GM23338 (cell line): ENCODE measurements around the gene UBL3. TPM values are rescaled to one million over a fixed set of nuclear protein-coding genes. Genes with fewer than 3 reads are reported as not detected.

Source experiments
- ATAC-seq: fragments of 200-7000 bp; cut with Tn5 transposase; 3 replicates; pipeline ENCODE4 v1.9.1; 2020
- DNase-seq: peaks from one replicate; pipeline ENCODE4 v3.0.0-alpha.2; 2015; ENCODE audit warnings: low spot score
- H2AFZ ChIP-seq: fragments of 200-600 bp; sonication (generic); 2 replicates; pipeline ENCODE4 v1.8.0; 2016; ENCODE audit warnings: antibody characterized with exemption, mild to moderate bottlenecking, moderate library complexity
- H3F3A ChIP-seq: fragments of 200-600 bp; sonication (generic); replicated peaks from 2 replicates; pipeline ENCODE4 v1.8.0; 2017; ENCODE audit warnings: antibody characterized with exemption, mixed run types, low read depth
- H3K27ac ChIP-seq: fragments of 200-600 bp; sonication (generic); 2 replicates; pipeline ENCODE4 v1.6.1; 2016; ENCODE audit warnings: low read depth
- H3K27me3 ChIP-seq: fragments of 200-600 bp; sonication (generic); 2 replicates; pipeline ENCODE4 v1.8.0; 2016; ENCODE audit warnings: mild to moderate bottlenecking, mixed run types, moderate library complexity; ENCODE audit not compliant: insufficient read depth
- H3K36me3 ChIP-seq: fragments of 200-600 bp; sonication (generic); 2 replicates; pipeline ENCODE4 v1.8.0; 2016; ENCODE audit warnings: mild to moderate bottlenecking; ENCODE audit not compliant: insufficient read depth
- H3K4me1 ChIP-seq: fragments of 200-600 bp; sonication (generic); 2 replicates; pipeline ENCODE4 v1.8.0; 2016; ENCODE audit warnings: mild to moderate bottlenecking, moderate library complexity; ENCODE audit not compliant: insufficient read depth
- H3K4me2 ChIP-seq: fragments of 200-600 bp; sonication (generic); 2 replicates; pipeline ENCODE4 v1.7.1; 2017; ENCODE audit warnings: mixed run types
- H3K4me3 ChIP-seq: fragments of 200-600 bp; sonication (generic); 2 replicates; pipeline ENCODE4 v1.6.1; 2016; ENCODE audit warnings: mixed run types
- H3K79me2 ChIP-seq: fragments of 200-600 bp; sonication (generic); replicated peaks from 2 replicates; pipeline ENCODE4 v1.8.0; 2017; ENCODE audit warnings: mild to moderate bottlenecking; ENCODE audit not compliant: insufficient read depth
- H3K9me2 ChIP-seq: fragments of 200-600 bp; sonication (generic); 2 replicates; pipeline ENCODE4 v1.8.0; 2017; ENCODE audit not compliant: insufficient read depth
- H4K20me1 ChIP-seq: fragments of 200-600 bp; sonication (generic); replicated peaks from 2 replicates; pipeline ENCODE4 v1.8.0; 2017; ENCODE audit warnings: mild to moderate bottlenecking; ENCODE audit not compliant: insufficient read depth
- H3K27ac Mint-ChIP-seq: 2 replicates; pipeline ENCODE4 v1.8.0; 2020; ENCODE audit warnings: inconsistent platforms, mild to moderate bottlenecking, moderate library complexity, mixed read lengths
- H3K27me3 Mint-ChIP-seq: 3 replicates; pipeline ENCODE4 v1.8.0; 2022; ENCODE audit warnings: low read depth, mild to moderate bottlenecking, moderate library complexity, mixed read lengths, inconsistent platforms; ENCODE audit not compliant: insufficient read depth, poor library complexity
- H3K36me3 Mint-ChIP-seq: 3 replicates; pipeline ENCODE4 v1.8.0; 2021; ENCODE audit warnings: low read depth, mild to moderate bottlenecking, inconsistent platforms, moderate library complexity, mixed read lengths
- H3K4me1 Mint-ChIP-seq: 3 replicates; pipeline ENCODE4 v1.8.0; 2020; ENCODE audit warnings: mild to moderate bottlenecking, inconsistent platforms, mixed read lengths
- H3K4me3 Mint-ChIP-seq: 3 replicates; pipeline ENCODE4 v1.8.0; 2021; ENCODE audit warnings: moderate library complexity, mild to moderate bottlenecking, inconsistent platforms, mixed read lengths
- H3K9me3 Mint-ChIP-seq: 3 replicates; pipeline ENCODE4 v1.8.0; 2020; ENCODE audit warnings: moderate library complexity, mild to moderate bottlenecking, inconsistent platforms, mixed read lengths
- CREB1 ChIP-seq: fragments of 250-450 bp; sonication (Bioruptor Pico); IDR thresholded peaks from 2 replicates; pipeline ENCODE4 v1.5.0; 2020; ENCODE audit warnings: low read depth, mild to moderate bottlenecking, moderate library complexity
- ETS1 ChIP-seq: IDR thresholded peaks from 2 replicates; pipeline ENCODE4 v1.6.1; 2016; ENCODE audit warnings: antibody characterized with exemption
- JUNB ChIP-seq: IDR thresholded peaks from one replicate; pipeline ENCODE4 v1.6.1; 2016; ENCODE audit warnings: antibody characterized with exemption; ENCODE audit not compliant: unreplicated experiment
- ZNF331 ChIP-seq: fragments of 250-450 bp; sonication (Bioruptor Pico); IDR thresholded peaks from 2 replicates; pipeline ENCODE4 v1.5.0; 2020; ENCODE audit warnings: low read depth, mild to moderate bottlenecking, moderate library complexity
- ZNF462 ChIP-seq: fragments of 250-450 bp; sonication (Bioruptor Pico); IDR thresholded peaks from 2 replicates; pipeline ENCODE4 v1.5.0; 2020; ENCODE audit warnings: mild to moderate bottlenecking, moderate library complexity
- polyA plus RNA-seq: library from polyadenylated mRNA; unstranded; fragments of >200 nt; fragmentation: Nextera tagmentation; extraction: Ambion mirVana; gene quantifications from 2 replicates; pipeline ENCODE4 v1.2.1, GENCODE V29; 2016
- total RNA-seq: library from RNA; depleted of rRNA; stranded (reverse); fragments of >200 nt; shearing (Covaris generic); gene quantifications from 2 replicates; pipeline ENCODE4 v1.2.3, GENCODE V29; 2014

The UBL3 gene
- total and polyA plus RNA-seq, 2 experiments from 2014 or later = 9.7 to 21.1 TPM

GRCh38 chr13:29853131-29853530, 2.7 kb upstream of the UBL3 start:
- Histone ChIP-seq H3K9me2 (no peaks in the 10 kb centered on the region), H3K36me3 (no peaks in the 10 kb centered on the region), H4K20me1 (no peaks in the 10 kb centered on the region), H3K79me2 (peaks cover 16% of the 10 kb centered on the region), H3K4me3 (no peak overlapping the region), H3F3A (no peaks in the 10 kb centered on the region), H3K27me3 (no peaks in the 10 kb centered on the region), H3K4me1 (peaks cover 4% of the 10 kb centered on the region), H3K27ac (no peak overlapping the region), H3K4me2 (no peak overlapping the region), H2AFZ (no peak overlapping the region)
- H3K9me3 Mint-ChIP-seq = no peaks in the 10 kb centered on the region
- no peak overlapping the region for H3K27ac Mint-ChIP-seq
- TF ChIP-seq ZNF331 (CRISPR knock-in tag) (no peak), JUNB (no peak), ETS1 (no peak), CREB1 (no peak)
- no peak for ATAC-seq
- H3K4me3 Mint-ChIP-seq = no peak overlapping the region
- H3K36me3 Mint-ChIP-seq = no peaks in the 10 kb centered on the region
- no peak for DNase-seq
- peaks cover 10% of the 10 kb centered on the region for H3K4me1 Mint-ChIP-seq
- peaks cover 5% of the 10 kb centered on the region for H3K27me3 Mint-ChIP-seq

GRCh38 chr13:29852472-29853054, 2.1 kb upstream of the UBL3 start:
- Histone ChIP-seq H3K36me3 (no peaks in the 10 kb centered on the region), H2AFZ (no peak overlapping the region)

More at GRCh38 chr13:29852472-29853054, 2.1 kb upstream of the UBL3 start:
- ATAC-seq = no peak
- H3K4me3 Mint-ChIP-seq = no peak overlapping the region
- no peaks in the 10 kb centered on the region for H3K9me2 ChIP-seq
- no peak overlapping the region for H3K4me2 ChIP-seq
- no peaks in the 10 kb centered on the region for H3K27me3 ChIP-seq
- no peaks in the 10 kb centered on the region for H4K20me1 ChIP-seq
- H3F3A ChIP-seq = no peaks in the 10 kb centered on the region
- no peak overlapping the region for H3K27ac Mint-ChIP-seq
- peaks cover 21% of the 10 kb centered on the region for H3K79me2 ChIP-seq
- H3K4me1 ChIP-seq = peaks cover 8% of the 10 kb centered on the region
- TF ChIP-seq ETS1 (no peak), ZNF462 (no peak)
- no peaks in the 10 kb centered on the region for H3K36me3 Mint-ChIP-seq
- peaks cover 13% of the 10 kb centered on the region for H3K4me1 Mint-ChIP-seq
- DNase-seq = no peak
- H3K4me3 ChIP-seq = no peak overlapping the region
- no peaks in the 10 kb centered on the region for H3K9me3 Mint-ChIP-seq
- H3K27ac ChIP-seq = no peak overlapping the region
- H3K27me3 Mint-ChIP-seq = peaks cover 5% of the 10 kb centered on the region
